ENCODE measurements around the gene FILIP1L. TPM values are rescaled to one million over a fixed set of nuclear protein-coding genes. Genes with fewer than 3 reads are reported as not detected.

FILIP1L gene
- total RNA-seq, 4 donors from 2014 or later = 28.3 to 56.3 (median 43.2) TPM

GRCh38 chr3:100073049-100073713, 41.1 kb downstream of the FILIP1L start:
- no peak for TF ChIP-seq CTCF (IDR thresholded peaks at IDR 0.05; ENCODE audit: low read depth)

- no peak for TF ChIP-seq CTCF (IDR thresholded peaks at IDR 0.05; ENCODE audit: low read depth)
These were observed 41.8 kb downstream of the FILIP1L start for GRCh38 chr3:100072326-100073048.

- no peak for TF ChIP-seq CTCF (IDR thresholded peaks at IDR 0.05; ENCODE audit: low read depth)
These were observed 44.8 kb downstream of the FILIP1L start for GRCh38 chr3:100069472-100069871.

- TF ChIP-seq CTCF (IDR thresholded peaks at IDR 0.05; ENCODE audit: low read depth) = no peak
These were observed 45.5 kb downstream of the FILIP1L start for GRCh38 chr3:100068826-100069225.

- TF ChIP-seq CTCF (IDR thresholded peaks at IDR 0.05; ENCODE audit: low read depth) = no peak
These were observed 46.7 kb downstream of the FILIP1L start for GRCh38 chr3:100067589-100067988.

- TF ChIP-seq CTCF (IDR thresholded peaks at IDR 0.05; ENCODE audit: low read depth) = no peak
These were observed 50.3 kb downstream of the FILIP1L start for GRCh38 chr3:100063929-100064461.

- no peak for TF ChIP-seq CTCF (IDR thresholded peaks at IDR 0.05; ENCODE audit: low read depth)
These were observed 51.6 kb downstream of the FILIP1L start for GRCh38 chr3:100062665-100063064.

Measured in subcutaneous adipose tissue (tissue), 4 donors.